ENCODE data around the gene DCHS2.

- no peak for TF ChIP-seq SIN3A (IDR thresholded peaks at IDR 0.05; ENCODE audit: low read depth, low read length)
- no peak for TF ChIP-seq MTA2 (IDR thresholded peaks at IDR 0.05; ENCODE audit: low read depth)
- TF ChIP-seq CREB1 (IDR thresholded peaks at IDR 0.05; ENCODE audit: low read depth), result no peak
- TF ChIP-seq SMC3 (IDR thresholded peaks at IDR 0.05; ENCODE audit: borderline replicate concordance, low read length), result no peak
- no peak for TF ChIP-seq POLR2A (IDR thresholded peaks at IDR 0.05; ENCODE audit: low read depth, low read length)
Observed at GRCh38 chr4:154234576-154234975, 257.0 kb downstream of the DCHS2 start.

Data from GM12878 (cell line).